ENCODE measurements around the gene CAMKK1.

Gene CAMKK1

DNA sequence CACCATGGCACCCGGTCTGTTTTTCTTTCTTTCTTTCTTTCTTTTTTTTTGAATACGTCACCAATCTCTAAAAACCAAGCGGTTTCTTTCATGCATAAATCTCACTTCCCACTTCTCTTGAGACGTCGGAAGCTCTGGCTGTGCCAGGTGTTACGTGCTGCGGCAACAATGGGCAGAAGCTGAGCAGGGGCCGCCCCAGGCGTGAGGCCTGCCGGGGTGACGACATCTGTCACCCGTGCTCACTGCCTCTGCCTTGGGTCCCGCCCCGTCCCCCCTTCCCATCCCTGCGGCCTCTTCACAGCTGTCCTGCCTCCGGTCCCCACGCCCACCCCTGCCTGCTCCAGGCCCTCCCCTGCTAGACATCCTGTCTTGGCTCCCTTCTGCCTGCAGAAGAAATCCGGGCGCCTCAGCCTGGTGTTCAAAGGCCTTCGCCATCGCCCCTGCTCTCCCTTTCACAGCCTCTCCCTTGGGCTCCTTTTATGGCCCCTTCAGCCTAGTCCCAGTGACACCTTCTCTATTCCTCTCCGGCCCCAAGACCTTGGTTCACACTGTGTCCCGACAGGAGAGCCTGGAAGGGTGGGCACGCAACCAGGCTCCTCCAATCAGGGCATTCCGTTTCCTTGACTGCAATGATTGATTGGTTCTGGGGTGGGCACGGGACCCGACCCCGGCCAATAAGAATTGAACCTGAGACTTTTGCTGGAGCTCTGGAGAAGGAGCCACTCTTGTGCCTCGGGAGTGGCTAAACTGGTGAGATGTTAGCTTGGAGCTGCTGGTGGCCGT is 18.6 kb upstream of the CAMKK1 start:
- peak; percentile 81 for DNase-seq (ENCODE audit: insufficient read length, low spot score)
- TF ChIP-seq POLR2A (IDR thresholded peaks at IDR 0.05; ENCODE audit: low read depth, low read length) (no peak), SPI1 (IDR thresholded peaks at IDR 0.05; ENCODE audit: low read depth, low read length) (peak; percentile 93), POLR2AphosphoS5 (IDR thresholded peaks at IDR 0.05; ENCODE audit: low read depth, low read length) (no peak), PAX5 (IDR thresholded peaks at IDR 0.05; ENCODE audit: insufficient read depth, low read length, severe bottlenecking) (no peak), TAF1 (IDR thresholded peaks at IDR 0.05; ENCODE audit: low read depth, low read length) (no peak), POU2F2 (IDR thresholded peaks at IDR 0.05; ENCODE audit: low read depth, low read length) (peak; percentile 77; the same call in 1 of the 2 replicates)
- peak; percentile 98 for FAIRE-seq

DNA sequence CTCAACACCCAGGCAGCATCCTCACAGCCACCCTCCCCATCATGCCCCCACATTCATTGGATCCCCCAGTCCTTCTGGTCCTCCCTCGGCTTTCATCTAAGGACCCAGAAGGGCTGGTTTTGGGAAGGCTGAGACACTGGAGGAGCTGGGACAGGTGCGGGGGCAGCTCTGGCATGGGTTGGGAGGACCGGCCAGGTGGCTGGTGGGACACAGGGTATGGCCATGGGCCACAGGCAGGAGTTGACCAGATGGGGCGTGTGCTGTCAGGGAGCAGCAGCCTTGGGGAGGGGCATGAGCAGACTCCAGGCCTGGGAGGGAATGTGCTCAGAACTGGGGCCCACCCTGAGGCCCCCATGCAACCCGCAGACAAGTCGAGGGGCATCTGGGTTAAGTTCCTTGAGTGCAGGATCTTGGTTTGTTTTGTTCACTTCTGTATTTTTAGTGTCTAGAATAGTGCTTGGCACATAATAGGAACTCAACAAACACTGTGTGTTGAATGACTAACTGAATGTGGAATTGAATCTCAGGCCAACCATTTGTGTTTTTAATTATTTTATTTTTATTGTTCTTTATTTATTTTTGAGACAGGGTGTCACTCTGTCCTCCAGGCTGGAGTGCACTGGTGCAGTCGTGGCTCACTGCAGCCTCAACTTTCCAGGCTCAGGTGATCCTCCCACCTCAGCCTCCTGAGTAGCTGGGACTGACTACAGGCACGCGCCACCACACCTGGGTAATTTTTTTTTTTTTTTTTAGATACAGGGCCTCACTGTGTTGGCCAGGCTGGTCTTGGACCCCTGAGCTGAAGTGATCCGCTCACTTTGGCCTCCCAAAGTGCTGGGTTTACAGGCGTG is 17.8 kb upstream of the CAMKK1 start:
- DNase-seq (ENCODE audit: insufficient read length, low spot score), result no peak
- TF ChIP-seq POLR2AphosphoS5 (IDR thresholded peaks at IDR 0.05; ENCODE audit: low read depth, low read length) (no peak), SPI1 (IDR thresholded peaks at IDR 0.05; ENCODE audit: low read depth, low read length) (no peak), POU2F2 (IDR thresholded peaks at IDR 0.05; ENCODE audit: low read depth, low read length) (no peak), PAX5 (IDR thresholded peaks at IDR 0.05; ENCODE audit: insufficient read depth, low read length, severe bottlenecking) (no peak), TAF1 (IDR thresholded peaks at IDR 0.05; ENCODE audit: low read depth, low read length) (no peak), POLR2A (IDR thresholded peaks at IDR 0.05; ENCODE audit: low read depth, low read length) (no peak)
- FAIRE-seq, result no peak

DNA sequence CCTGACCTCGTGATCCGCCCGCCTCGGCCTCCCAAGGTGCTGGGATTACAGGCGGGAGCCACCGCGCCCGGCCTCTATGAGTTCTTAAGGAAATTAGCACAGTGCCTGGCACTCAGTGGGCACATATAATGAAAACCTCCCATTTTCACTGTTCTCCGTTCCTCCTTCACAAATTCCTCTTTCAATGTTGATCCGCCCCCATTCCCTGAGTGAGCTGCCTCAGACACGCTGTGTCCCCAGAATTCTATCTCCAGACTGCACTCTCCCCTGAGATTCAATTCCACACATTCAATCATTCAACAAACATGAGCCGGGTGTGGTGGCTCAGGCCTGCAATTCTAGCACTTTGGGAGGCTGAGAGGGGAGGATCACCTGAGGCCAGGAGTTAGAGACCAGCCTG is 16.4 kb upstream of the CAMKK1 start:
- TF ChIP-seq TAF1 (IDR thresholded peaks at IDR 0.05; ENCODE audit: low read depth, low read length), result no peak
- no peak for TF ChIP-seq POLR2AphosphoS5 (IDR thresholded peaks at IDR 0.05; ENCODE audit: low read depth, low read length)
- TF ChIP-seq SPI1 (IDR thresholded peaks at IDR 0.05; ENCODE audit: low read depth, low read length), result no peak
- no peak for TF ChIP-seq POLR2A (IDR thresholded peaks at IDR 0.05; ENCODE audit: low read depth, low read length)
- no peak for TF ChIP-seq PAX5 (IDR thresholded peaks at IDR 0.05; ENCODE audit: insufficient read depth, low read length, severe bottlenecking)
- TF ChIP-seq POU2F2 (IDR thresholded peaks at IDR 0.05; ENCODE audit: low read depth, low read length), result no peak
- FAIRE-seq (no peak), DNase-seq (ENCODE audit: insufficient read length, low spot score) (no peak)

DNA sequence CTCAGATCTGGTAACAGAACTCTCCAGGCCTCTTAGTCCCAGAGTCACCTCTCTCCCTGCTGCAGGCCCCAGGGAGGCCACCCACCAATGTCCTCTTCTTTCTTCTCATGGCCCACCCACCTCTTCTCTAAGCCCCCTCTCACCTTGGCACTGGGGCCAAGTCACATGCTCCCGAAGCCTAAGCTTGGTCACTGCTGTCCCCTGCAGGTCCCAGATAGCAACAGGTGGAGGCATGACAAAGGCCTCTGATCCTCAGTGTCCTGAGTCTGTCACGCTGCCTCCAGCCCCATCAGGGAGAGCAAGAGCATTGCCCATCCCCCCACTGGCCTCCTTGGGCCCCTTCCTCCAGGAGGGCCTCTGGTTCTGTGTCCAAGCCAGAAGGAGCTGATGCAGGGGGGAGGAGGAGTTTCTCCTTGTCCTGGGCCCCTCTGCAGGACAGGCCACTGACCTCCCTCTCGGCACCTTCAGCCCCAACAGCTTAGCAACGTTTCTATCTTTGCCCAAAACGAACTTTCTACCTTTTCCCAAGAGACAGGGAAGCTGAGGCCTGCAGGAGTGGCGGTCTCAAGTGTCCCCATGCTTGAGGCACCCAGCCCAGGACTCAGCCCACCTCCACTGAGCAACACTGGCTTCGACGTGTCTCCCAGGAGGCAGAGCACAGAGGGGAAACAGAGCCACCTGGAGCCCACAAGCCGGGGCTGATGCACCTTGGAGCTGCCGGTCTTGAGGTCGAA is 14.8 kb upstream of the CAMKK1 start:
- FAIRE-seq (no peak), DNase-seq (ENCODE audit: insufficient read length, low spot score) (no peak)
- no peak for TF ChIP-seq POU2F2 (IDR thresholded peaks at IDR 0.05; ENCODE audit: low read depth, low read length)
- TF ChIP-seq PAX5 (IDR thresholded peaks at IDR 0.05; ENCODE audit: insufficient read depth, low read length, severe bottlenecking), result no peak
- no peak for TF ChIP-seq TAF1 (IDR thresholded peaks at IDR 0.05; ENCODE audit: low read depth, low read length)
- TF ChIP-seq POLR2A (IDR thresholded peaks at IDR 0.05; ENCODE audit: low read depth, low read length), result no peak
- no peak for TF ChIP-seq POLR2AphosphoS5 (IDR thresholded peaks at IDR 0.05; ENCODE audit: low read depth, low read length)
- TF ChIP-seq SPI1 (IDR thresholded peaks at IDR 0.05; ENCODE audit: low read depth, low read length), result no peak

DNA sequence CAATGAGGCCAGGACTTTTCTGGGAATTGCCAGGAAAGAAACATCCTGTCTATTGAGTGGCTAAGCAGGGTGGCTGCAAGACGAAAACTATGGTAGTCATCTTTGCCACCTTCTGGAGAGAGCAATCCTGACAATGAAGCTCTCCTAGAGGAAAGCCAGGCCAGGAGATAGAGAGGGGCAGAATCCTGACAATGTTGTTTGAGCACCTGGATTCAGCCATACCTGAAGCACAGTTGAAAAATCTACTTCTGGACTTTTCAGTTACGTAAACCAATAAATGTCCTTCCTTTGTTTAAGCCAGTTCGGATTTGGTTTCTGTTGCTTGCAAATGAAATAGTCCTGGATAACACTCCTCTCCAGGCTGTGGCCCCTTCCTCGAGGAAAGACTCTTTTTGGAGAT is 14.0 kb upstream of the CAMKK1 start:
- no peak for FAIRE-seq
- no peak for DNase-seq (ENCODE audit: insufficient read length, low spot score)
- TF ChIP-seq SPI1 (IDR thresholded peaks at IDR 0.05; ENCODE audit: low read depth, low read length) (no peak), POLR2AphosphoS5 (IDR thresholded peaks at IDR 0.05; ENCODE audit: low read depth, low read length) (no peak), PAX5 (IDR thresholded peaks at IDR 0.05; ENCODE audit: insufficient read depth, low read length, severe bottlenecking) (no peak), POLR2A (IDR thresholded peaks at IDR 0.05; ENCODE audit: low read depth, low read length) (no peak), POU2F2 (IDR thresholded peaks at IDR 0.05; ENCODE audit: low read depth, low read length) (no peak), TAF1 (IDR thresholded peaks at IDR 0.05; ENCODE audit: low read depth, low read length) (no peak)

DNA sequence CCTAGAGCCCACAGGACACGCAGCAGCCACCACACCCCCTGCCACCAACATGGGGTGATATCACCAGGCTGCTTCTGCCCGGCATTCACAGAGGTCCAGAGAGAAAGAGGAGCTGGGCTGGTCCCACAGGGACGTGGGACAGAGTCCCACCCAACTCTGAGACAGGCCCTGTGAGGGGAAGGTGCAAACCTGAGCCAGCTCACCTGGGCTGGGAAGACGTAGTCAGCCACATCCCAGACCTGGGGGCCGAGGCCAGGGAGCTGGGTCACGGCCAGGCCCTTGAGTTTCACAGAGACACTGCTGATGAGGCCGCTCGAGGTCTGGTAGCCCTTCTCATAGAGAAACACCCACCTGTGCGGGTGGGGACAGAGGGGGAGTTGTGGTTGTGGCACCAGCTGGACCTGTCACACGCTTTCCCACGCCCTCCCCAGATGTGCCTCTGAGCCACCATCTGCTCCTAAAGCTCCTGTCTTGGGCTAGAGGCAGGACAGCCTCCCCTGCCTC is 12.2 kb upstream of the CAMKK1 start:
- no peak for TF ChIP-seq SPI1 (IDR thresholded peaks at IDR 0.05; ENCODE audit: low read depth, low read length)
- TF ChIP-seq TAF1 (IDR thresholded peaks at IDR 0.05; ENCODE audit: low read depth, low read length), result no peak
- no peak for TF ChIP-seq POLR2AphosphoS5 (IDR thresholded peaks at IDR 0.05; ENCODE audit: low read depth, low read length)
- no peak for TF ChIP-seq POLR2A (IDR thresholded peaks at IDR 0.05; ENCODE audit: low read depth, low read length)
- no peak for TF ChIP-seq PAX5 (IDR thresholded peaks at IDR 0.05; ENCODE audit: insufficient read depth, low read length, severe bottlenecking)
- TF ChIP-seq POU2F2 (IDR thresholded peaks at IDR 0.05; ENCODE audit: low read depth, low read length), result no peak
- FAIRE-seq (peak; percentile 61), DNase-seq (ENCODE audit: insufficient read length, low spot score) (no peak)

DNA sequence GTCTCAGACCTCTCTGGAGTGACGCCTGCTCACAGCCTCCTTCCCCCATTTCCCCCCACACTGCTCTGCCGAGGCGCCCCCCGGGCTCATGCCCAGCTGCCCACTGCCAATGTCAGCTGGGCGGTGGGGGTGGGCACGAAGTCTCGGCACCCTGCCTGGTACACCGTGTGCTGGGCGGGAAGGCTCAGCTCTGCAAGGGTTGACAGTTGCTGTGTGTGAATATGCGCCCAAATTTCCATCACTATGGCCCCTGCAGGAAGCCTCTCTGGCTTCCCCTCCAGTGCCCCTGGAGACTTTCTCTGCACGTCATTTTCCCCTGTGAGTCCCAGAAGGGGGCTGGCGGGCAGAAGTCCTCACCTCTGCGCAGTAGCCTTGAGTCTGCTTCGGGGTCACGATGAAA is 11.6 kb upstream of the CAMKK1 start:
- FAIRE-seq (no peak), DNase-seq (ENCODE audit: insufficient read length, low spot score) (no peak)
- TF ChIP-seq POLR2AphosphoS5 (IDR thresholded peaks at IDR 0.05; ENCODE audit: low read depth, low read length), result no peak
- TF ChIP-seq PAX5 (IDR thresholded peaks at IDR 0.05; ENCODE audit: insufficient read depth, low read length, severe bottlenecking), result no peak
- no peak for TF ChIP-seq SPI1 (IDR thresholded peaks at IDR 0.05; ENCODE audit: low read depth, low read length)
- no peak for TF ChIP-seq POLR2A (IDR thresholded peaks at IDR 0.05; ENCODE audit: low read depth, low read length)
- TF ChIP-seq TAF1 (IDR thresholded peaks at IDR 0.05; ENCODE audit: low read depth, low read length), result no peak
- no peak for TF ChIP-seq POU2F2 (IDR thresholded peaks at IDR 0.05; ENCODE audit: low read depth, low read length)

DNA sequence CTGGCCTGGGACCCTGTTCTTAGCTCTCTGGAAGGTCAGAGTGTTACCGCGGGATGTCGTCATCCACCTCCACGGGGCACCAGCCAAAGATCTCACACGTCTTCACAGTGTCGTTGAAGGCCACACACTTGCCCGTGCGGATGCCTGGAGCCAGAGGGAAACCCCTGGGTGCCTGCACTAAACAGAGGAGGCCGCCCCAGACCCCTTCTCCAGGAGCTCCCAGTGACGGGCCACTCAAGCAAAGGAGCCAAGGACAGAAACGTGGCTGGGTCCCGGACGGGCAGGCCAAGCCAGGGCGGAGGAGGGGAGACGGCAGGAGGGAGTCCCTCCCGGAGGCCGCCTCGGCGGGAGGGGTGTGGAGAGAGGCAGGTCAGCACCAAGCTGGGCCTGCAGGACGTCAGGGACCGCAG is 11.0 kb upstream of the CAMKK1 start:
- no peak for FAIRE-seq
- DNase-seq (ENCODE audit: insufficient read length, low spot score), result no peak
- TF ChIP-seq SPI1 (IDR thresholded peaks at IDR 0.05; ENCODE audit: low read depth, low read length) (no peak), POLR2A (IDR thresholded peaks at IDR 0.05; ENCODE audit: low read depth, low read length) (no peak), POU2F2 (IDR thresholded peaks at IDR 0.05; ENCODE audit: low read depth, low read length) (no peak), POLR2AphosphoS5 (IDR thresholded peaks at IDR 0.05; ENCODE audit: low read depth, low read length) (no peak), TAF1 (IDR thresholded peaks at IDR 0.05; ENCODE audit: low read depth, low read length) (no peak)

Data from GM12891 (cell line).